Measurements from ENCODE around the gene WAC.

GRCh38 chr10:28545967-28546644, 13.2 kb downstream of the WAC start:
- TF ChIP-seq, protein P1, sequence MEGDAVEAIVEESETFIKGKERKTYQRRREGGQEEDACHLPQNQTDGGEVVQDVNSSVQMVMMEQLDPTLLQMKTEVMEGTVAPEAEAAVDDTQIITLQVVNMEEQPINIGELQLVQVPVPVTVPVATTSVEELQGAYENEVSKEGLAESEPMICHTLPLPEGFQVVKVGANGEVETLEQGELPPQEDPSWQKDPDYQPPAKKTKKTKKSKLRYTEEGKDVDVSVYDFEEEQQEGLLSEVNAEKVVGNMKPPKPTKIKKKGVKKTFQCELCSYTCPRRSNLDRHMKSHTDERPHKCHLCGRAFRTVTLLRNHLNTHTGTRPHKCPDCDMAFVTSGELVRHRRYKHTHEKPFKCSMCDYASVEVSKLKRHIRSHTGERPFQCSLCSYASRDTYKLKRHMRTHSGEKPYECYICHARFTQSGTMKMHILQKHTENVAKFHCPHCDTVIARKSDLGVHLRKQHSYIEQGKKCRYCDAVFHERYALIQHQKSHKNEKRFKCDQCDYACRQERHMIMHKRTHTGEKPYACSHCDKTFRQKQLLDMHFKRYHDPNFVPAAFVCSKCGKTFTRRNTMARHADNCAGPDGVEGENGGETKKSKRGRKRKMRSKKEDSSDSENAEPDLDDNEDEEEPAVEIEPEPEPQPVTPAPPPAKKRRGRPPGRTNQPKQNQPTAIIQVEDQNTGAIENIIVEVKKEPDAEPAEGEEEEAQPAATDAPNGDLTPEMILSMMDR (IDR thresholded peaks at IDR 0.05 in 2 of 3, conservative IDR thresholded peaks at IDR 0.05 in 1 of 3; ENCODE audit: control insufficient read depth in 2 of 3, extremely low read depth in 1 of 3, insufficient read depth in 1 of 3, low read depth in 3 of 3, low read length in 3 of 3): no peak
- TF ChIP-seq TBL1XR1 (IDR thresholded peaks at IDR 0.05; ENCODE audit: low read depth, low read length) (no peak), RFX5 (IDR thresholded peaks at IDR 0.05; ENCODE audit: low read depth, low read length) (no peak), BACH1 (IDR thresholded peaks at IDR 0.05; ENCODE audit: borderline replicate concordance) (no peak), USF1 (IDR thresholded peaks at IDR 0.05; ENCODE audit: borderline replicate concordance, extremely low read length, insufficient read depth, low read depth, low read length) (no peak), YY1 (IDR thresholded peaks at IDR 0.05; ENCODE audit: low read depth, low read length) (no peak)
- TF ChIP-seq, protein P2, sequence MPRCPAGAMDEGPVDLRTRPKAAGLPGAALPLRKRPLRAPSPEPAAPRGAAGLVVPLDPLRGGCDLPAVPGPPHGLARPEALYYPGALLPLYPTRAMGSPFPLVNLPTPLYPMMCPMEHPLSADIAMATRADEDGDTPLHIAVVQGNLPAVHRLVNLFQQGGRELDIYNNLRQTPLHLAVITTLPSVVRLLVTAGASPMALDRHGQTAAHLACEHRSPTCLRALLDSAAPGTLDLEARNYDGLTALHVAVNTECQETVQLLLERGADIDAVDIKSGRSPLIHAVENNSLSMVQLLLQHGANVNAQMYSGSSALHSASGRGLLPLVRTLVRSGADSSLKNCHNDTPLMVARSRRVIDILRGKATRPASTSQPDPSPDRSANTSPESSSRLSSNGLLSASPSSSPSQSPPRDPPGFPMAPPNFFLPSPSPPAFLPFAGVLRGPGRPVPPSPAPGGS (IDR thresholded peaks at IDR 0.05; ENCODE audit: borderline replicate concordance, insufficient read depth, low read depth, low read length, poor library complexity, severe bottlenecking): no peak
- TF ChIP-seq, protein P3, sequence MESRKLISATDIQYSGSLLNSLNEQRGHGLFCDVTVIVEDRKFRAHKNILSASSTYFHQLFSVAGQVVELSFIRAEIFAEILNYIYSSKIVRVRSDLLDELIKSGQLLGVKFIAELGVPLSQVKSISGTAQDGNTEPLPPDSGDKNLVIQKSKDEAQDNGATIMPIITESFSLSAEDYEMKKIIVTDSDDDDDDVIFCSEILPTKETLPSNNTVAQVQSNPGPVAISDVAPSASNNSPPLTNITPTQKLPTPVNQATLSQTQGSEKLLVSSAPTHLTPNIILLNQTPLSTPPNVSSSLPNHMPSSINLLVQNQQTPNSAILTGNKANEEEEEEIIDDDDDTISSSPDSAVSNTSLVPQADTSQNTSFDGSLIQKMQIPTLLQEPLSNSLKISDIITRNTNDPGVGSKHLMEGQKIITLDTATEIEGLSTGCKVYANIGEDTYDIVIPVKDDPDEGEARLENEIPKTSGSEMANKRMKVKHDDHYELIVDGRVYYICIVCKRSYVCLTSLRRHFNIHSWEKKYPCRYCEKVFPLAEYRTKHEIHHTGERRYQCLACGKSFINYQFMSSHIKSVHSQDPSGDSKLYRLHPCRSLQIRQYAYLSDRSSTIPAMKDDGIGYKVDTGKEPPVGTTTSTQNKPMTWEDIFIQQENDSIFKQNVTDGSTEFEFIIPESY (IDR thresholded peaks at IDR 0.05): no peak
- TF ChIP-seq, protein P4, sequence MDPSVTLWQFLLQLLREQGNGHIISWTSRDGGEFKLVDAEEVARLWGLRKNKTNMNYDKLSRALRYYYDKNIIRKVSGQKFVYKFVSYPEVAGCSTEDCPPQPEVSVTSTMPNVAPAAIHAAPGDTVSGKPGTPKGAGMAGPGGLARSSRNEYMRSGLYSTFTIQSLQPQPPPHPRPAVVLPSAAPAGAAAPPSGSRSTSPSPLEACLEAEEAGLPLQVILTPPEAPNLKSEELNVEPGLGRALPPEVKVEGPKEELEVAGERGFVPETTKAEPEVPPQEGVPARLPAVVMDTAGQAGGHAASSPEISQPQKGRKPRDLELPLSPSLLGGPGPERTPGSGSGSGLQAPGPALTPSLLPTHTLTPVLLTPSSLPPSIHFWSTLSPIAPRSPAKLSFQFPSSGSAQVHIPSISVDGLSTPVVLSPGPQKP (IDR thresholded peaks at IDR 0.05; ENCODE audit: low read depth, low read length): no peak
